Keratinocyte (primary cell): ENCODE results near the gene GNA14.

Experiments
- EZH2 ChIP-seq: IDR thresholded peaks from one replicate; pipeline ENCODE4 v1.6.1; 2012; ENCODE audit warnings: inconsistent platforms, mild to moderate bottlenecking, low read length, moderate library complexity
- TF ChIP-seq, protein P1 (sequence below), 3 experiments: IDR thresholded peaks in 1 of 3; conservative IDR thresholded peaks in 1 of 3; optimal IDR thresholded peaks in 1 of 3; 2 replicates in 2 of 3; 3 replicates in 1 of 3; pipeline versions ENCODE3 to v1.5.1; 2011; ENCODE audit warnings: low read length in 3 of 3, mild to moderate bottlenecking in 3 of 3, moderate library complexity in 2 of 3, control low read depth in 1 of 3, inconsistent platforms in 1 of 3; ENCODE audit not compliant: insufficient read depth in 2 of 3; ENCODE audit errors: extremely low read depth in 1 of 3

DNA sequence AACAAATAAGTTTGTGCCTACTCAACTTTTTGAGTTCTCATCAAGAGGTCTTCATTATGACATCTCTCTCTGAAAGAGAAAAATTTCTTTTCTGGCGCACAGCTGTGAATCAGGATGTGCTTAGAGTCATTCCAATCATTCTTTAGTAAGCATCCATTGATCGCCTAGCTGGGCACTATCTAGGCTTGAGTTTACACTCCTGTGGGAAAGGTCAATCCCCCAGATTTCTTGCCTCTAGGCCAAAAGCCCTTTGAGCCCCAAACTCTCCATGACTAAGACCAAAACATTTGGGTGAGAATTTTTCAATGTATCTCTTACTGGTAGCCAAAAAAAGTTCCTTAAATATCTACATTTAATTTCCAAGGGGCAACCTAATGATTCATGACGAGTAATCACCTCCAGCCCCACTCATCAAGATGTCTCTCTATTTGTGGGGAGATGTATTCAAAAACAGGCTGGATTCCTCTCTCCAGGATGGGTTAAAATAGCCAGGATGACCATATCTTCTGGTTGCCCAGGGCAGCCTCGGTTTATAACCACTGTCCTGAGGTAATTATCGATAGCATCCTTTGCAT, 101.7 kb downstream of the GNA14 start:
- TF ChIP-seq, protein P1, sequence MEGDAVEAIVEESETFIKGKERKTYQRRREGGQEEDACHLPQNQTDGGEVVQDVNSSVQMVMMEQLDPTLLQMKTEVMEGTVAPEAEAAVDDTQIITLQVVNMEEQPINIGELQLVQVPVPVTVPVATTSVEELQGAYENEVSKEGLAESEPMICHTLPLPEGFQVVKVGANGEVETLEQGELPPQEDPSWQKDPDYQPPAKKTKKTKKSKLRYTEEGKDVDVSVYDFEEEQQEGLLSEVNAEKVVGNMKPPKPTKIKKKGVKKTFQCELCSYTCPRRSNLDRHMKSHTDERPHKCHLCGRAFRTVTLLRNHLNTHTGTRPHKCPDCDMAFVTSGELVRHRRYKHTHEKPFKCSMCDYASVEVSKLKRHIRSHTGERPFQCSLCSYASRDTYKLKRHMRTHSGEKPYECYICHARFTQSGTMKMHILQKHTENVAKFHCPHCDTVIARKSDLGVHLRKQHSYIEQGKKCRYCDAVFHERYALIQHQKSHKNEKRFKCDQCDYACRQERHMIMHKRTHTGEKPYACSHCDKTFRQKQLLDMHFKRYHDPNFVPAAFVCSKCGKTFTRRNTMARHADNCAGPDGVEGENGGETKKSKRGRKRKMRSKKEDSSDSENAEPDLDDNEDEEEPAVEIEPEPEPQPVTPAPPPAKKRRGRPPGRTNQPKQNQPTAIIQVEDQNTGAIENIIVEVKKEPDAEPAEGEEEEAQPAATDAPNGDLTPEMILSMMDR (optimal IDR thresholded peaks at IDR 0.05 in 1 of 3, IDR thresholded peaks at IDR 0.05 in 1 of 3, conservative IDR thresholded peaks at IDR 0.05 in 1 of 3; ENCODE audit: extremely low read depth in 1 of 3, insufficient read depth in 2 of 3, low read length in 3 of 3): no peak
- TF ChIP-seq EZH2: no peak
